PC-9 (cell line): Measurements from ENCODE around the gene RBM3.

Source experiments
- EZH2 ChIP-seq: fragments of 200-600 bp; sonication (generic); IDR thresholded peaks from 2 replicates; pipeline ENCODE4 v1.8.0; 2017; ENCODE audit warnings: antibody characterized with exemption, low read depth
- TF ChIP-seq, protein P1 (sequence below): fragments of 200-600 bp; sonication (generic); conservative IDR thresholded peaks from 2 replicates; pipeline ENCODE4 v1.6.1; 2017; ENCODE audit warnings: mixed run types, antibody characterized with exemption, mild to moderate bottlenecking, moderate library complexity

DNA sequence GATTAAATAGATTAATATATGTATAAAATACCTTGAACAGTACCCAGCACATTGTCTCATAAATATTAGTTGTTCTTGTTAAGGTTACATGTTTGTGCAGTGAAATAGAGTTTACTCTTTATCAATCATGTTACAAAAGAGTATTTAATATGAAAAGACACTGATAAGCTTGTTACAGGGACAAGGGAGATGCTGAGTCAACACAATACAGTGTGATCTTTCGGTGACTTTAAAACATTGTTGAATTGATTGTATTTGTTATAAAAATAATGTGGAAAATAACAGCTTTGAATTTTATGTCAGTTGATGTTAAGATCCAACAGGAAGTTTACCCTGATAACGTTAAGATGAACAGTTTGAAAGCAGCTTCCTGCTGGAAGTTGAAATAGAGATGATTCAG lies 21.6 kb downstream of the RBM3 start:
- TF ChIP-seq, protein P1, sequence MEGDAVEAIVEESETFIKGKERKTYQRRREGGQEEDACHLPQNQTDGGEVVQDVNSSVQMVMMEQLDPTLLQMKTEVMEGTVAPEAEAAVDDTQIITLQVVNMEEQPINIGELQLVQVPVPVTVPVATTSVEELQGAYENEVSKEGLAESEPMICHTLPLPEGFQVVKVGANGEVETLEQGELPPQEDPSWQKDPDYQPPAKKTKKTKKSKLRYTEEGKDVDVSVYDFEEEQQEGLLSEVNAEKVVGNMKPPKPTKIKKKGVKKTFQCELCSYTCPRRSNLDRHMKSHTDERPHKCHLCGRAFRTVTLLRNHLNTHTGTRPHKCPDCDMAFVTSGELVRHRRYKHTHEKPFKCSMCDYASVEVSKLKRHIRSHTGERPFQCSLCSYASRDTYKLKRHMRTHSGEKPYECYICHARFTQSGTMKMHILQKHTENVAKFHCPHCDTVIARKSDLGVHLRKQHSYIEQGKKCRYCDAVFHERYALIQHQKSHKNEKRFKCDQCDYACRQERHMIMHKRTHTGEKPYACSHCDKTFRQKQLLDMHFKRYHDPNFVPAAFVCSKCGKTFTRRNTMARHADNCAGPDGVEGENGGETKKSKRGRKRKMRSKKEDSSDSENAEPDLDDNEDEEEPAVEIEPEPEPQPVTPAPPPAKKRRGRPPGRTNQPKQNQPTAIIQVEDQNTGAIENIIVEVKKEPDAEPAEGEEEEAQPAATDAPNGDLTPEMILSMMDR: no peak
- no peak for TF ChIP-seq EZH2
